GM13976 (cell line): ENCODE data around the gene INSL6.
A peak's percentile ranks its signal among the peaks of the same experiment; 100 is the strongest.
"Not testable (repeated sequence)": the region's sequence is repeated elsewhere in the genome, so short reads cannot be mapped to it uniquely, and the experiment has no call there.

Source experiments
- DNase-seq: peaks from one replicate; pipeline ENCODE4 v3.0.0; 2012; ENCODE audit warnings: low spot score
- in situ Hi-C: fragments of 300-500 bp; cut with MboI; formaldehyde crosslinking; loops from one replicate; pipeline ENCODE4 v1.12.0; 2022; ENCODE audit warnings: low sequenced_read_pairs, mixed read lengths, inconsistent platforms; ENCODE audit not compliant: unreplicated experiment
- TF ChIP-seq, protein P1 (sequence below): IDR thresholded peaks from 2 replicates; pipeline ENCODE4 v1.5.1; 2012; ENCODE audit warnings: borderline replicate concordance, mild to moderate bottlenecking; ENCODE audit not compliant: insufficient read depth; ENCODE audit errors: extremely low read depth, missing control alignments, control extremely low read depth

Gene INSL6

DNA sequence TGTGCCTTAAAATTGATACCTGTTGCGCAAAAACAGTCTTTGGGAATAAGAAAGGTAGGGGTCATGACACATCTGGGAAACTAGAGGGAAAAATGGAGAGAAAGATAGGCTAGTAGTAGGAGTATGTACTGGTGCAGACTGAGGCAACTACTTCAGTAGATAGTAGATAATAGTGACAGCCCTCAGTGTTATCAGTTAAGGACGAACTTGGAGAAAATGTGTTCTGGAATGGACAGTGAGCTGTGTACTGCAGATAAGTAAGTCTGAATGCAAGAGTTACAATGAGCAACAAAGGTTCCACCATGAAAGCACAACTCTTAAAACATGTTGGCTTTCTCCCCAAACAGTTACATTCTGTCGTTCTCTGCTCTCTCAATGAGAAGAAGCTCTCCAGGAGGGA is 6.5 kb upstream of the INSL6 start:
- TF ChIP-seq, protein P1, sequence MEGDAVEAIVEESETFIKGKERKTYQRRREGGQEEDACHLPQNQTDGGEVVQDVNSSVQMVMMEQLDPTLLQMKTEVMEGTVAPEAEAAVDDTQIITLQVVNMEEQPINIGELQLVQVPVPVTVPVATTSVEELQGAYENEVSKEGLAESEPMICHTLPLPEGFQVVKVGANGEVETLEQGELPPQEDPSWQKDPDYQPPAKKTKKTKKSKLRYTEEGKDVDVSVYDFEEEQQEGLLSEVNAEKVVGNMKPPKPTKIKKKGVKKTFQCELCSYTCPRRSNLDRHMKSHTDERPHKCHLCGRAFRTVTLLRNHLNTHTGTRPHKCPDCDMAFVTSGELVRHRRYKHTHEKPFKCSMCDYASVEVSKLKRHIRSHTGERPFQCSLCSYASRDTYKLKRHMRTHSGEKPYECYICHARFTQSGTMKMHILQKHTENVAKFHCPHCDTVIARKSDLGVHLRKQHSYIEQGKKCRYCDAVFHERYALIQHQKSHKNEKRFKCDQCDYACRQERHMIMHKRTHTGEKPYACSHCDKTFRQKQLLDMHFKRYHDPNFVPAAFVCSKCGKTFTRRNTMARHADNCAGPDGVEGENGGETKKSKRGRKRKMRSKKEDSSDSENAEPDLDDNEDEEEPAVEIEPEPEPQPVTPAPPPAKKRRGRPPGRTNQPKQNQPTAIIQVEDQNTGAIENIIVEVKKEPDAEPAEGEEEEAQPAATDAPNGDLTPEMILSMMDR, result no peak
- in situ Hi-C loops, result loop anchor here (25.0 kb wide), 1 partner anchor 220 kb away; no protein-coding TSS in a partner anchor
- DNase-seq, result no peak

DNA sequence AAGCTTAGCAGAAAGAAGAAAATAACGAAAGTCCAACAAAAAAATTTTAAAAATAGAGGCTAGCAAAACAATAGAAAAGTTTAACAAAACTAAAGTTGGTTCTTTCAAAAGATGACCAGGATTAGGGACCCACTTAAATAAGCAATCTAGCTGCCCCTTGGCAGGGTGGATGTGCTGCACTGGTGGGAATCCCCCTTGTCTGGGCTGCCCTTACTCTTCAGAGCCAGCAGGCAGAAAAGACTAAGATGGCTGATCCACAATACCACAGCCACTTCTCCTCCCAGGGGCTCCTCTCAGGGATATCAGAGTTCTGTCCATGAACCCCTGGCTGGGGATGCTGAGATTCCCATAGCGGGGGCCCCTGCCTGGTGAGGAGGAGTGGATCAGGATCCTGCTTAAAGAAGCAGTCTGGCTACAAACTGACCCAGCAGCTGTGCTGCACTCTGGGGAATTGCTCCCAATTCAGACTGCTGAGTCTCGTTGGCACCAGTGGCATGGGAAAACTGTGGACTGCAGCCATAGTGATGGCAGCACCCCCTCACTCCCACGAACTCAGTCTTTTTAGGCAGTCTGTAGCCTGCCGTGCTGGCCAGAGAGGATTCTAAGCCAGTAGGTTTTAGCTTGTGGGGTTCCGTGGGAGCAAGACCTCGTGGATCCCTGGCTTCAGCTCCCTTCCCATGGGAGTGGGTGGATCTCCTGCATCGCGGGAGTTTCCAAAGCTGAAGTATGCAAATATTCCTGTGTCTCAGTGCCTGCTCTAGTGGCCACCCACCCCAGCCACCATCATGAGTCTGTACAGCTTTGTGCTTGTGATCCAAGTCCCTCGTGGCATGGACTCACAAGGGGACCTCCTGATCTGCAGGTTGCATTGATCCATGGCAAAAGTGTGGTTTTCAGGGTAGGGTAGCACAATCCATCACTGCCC is 2.9 kb upstream of the INSL6 start:
- TF ChIP-seq, protein P1, result no peak
- no peak for DNase-seq
- in situ Hi-C loops, result loop anchor here (25.0 kb wide), 1 partner anchor 224 kb away; no protein-coding TSS in a partner anchor

DNA sequence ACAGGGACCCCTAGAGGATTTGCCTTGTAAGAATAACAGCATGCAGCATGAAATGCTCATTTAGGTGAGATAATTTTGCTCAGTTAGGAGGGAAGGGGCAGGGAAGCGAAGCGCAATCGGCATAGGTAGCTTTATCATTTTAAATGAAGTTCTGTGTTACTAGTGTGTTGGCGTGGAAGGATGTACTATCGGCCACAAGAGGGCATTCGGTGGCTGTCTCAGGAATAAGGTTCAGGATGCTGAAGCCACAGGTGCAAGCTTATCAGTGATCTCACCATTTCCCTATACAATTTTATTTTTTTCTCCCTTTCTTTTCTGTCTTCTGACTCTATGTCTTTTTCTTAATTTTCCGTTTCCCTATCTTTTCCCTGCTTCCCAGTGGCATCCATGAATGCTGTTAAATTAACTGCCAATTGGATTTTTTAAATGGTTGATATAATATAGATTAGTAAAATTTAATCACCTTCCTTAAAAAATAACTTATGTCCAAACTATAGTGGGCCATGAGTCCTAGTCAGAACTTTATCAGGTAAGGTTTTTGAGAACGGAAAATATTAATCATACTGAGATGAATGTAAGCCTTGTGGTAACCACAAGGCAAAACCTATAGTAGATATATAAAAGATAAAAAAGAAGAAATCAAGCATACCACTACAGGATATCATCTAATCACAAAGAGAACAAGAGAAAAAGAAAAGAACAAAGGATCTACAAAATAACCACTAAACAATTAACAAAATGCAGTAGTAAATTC is 1.2 kb upstream of the INSL6 start:
- TF ChIP-seq, protein P1, result peak; percentile 40
- in situ Hi-C loops, result loop anchor here (25.0 kb wide), 1 partner anchor 226 kb away; no protein-coding TSS in a partner anchor
- DNase-seq, result peak; percentile 66

DNA sequence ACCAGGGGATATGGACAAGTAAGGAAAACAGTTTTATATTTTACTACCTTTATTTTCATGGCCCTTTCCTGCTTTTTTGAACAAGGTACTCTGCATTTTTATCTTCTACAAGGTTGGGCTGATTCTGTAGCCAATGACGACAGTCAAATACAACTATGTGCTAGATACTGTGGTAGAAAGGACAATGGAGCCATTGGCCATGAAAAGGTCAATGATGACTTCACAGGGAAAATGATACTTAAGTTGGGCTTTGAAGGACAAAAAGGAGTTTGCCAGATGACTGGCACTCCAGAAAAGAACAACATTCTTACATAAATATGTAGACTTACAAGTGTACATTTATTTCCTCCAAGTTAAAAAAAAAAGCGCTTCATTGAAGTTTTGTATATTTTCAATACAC is 663 bp downstream of the INSL6 start:
- in situ Hi-C loops, result loop anchor here (25.0 kb wide), 1 partner anchor 228 kb away; no protein-coding TSS in a partner anchor
- DNase-seq, result no peak
- TF ChIP-seq, protein P1, result no peak

DNA sequence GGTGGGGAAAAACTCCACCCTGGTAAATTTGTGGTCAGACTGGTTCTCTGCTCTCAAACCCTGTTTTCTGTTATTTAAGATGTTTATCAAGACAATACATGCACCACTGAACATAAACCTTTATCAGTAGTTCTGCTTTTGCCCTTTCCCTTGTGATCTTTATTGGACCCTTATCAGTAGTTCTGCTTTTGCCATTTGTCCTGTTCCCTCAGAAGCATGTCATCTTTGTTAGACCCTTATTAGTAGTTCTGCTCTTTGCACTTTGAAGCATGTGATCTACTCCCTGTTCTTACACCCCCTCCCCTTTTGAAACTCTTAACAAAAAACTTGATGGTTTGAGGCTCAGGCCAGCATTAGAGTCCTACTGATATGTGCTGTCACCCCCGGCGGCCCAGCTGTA is 4.8 kb downstream of the INSL6 start:
- not testable (repeated sequence) for DNase-seq
- in situ Hi-C loops, result loop anchor here (25.0 kb wide), 1 partner anchor 232 kb away; no protein-coding TSS in a partner anchor

DNA sequence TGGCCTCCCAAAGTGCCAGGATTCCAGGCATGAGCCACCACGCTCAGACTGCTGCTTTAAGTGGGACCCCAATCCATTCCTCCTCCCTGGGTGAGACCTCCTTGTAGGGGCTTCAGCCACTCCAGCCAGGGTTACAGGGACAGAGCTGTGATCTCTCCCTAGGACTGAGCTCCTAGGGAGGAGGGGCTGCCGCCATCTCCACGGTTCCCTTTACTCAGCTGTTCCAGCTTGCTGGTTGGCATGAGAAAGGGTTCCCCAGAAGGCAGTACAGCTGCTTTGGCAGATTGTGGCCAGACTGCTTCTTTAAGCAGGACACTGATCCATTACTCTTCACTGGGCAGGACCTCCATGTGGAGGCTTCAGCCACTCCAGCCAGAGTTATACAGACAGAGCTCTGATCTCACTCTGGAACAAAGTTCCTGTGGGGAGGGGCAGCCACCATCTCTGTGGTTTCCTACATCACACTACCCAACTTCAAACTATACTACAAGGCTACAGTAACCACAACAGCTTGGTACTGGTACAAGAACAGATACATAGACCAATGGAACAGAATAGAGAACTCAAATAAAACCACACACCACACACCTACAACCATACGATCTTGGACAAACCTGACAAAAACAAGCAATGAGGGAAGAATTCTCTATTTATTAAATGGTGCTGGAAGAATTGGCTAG is 7.2 kb downstream of the INSL6 start:
- in situ Hi-C loops, result loop anchor here (10.0 to 25.0 kb wide), 2 partner anchors 234 to 417 kb away; no protein-coding TSS in a partner anchor
- DNase-seq, result no peak
- TF ChIP-seq, protein P1, result no peak
